HG03159 (cell line): ENCODE measurements around the gene ADGRV1.
A peak's percentile ranks its signal among the peaks of the same experiment; 100 is the strongest.
"Not testable (repeated sequence)": the region's sequence is repeated elsewhere in the genome, so short reads cannot be mapped to it uniquely, and the experiment has no call there.

ENCODE experiments used
- ATAC-seq: cut with Tn5 transposase; IDR thresholded peaks from one replicate; pipeline ENCODE4 v1.9.1; 2021; ENCODE audit warnings: mild to moderate bottlenecking, moderate library complexity; ENCODE audit not compliant: unreplicated experiment

The ADGRV1 gene

GRCh38 chr5:91042936-91043255, 484.3 kb downstream of the ADGRV1 start:
- no peak for ATAC-seq

- ATAC-seq, result no peak
These were observed 489.5 kb downstream of the ADGRV1 start for GRCh38 chr5:91048073-91048472.

- ATAC-seq, result no peak
These were observed 490.5 kb downstream of the ADGRV1 start for GRCh38 chr5:91049112-91049511.

GRCh38 chr5:91049800-91050199, 491.2 kb downstream of the ADGRV1 start:
- ATAC-seq, result no peak

GRCh38 chr5:91052411-91052810, 493.8 kb downstream of the ADGRV1 start:
- ATAC-seq, result not testable (repeated sequence)

- ATAC-seq, result no peak
These were observed 494.6 kb downstream of the ADGRV1 start for GRCh38 chr5:91052977-91053740.

GRCh38 chr5:91053741-91054025, 495.1 kb downstream of the ADGRV1 start:
- no peak for ATAC-seq

- ATAC-seq, result no peak
These were observed 499.6 kb downstream of the ADGRV1 start for GRCh38 chr5:91058155-91058554.

GRCh38 chr5:91058575-91058974, 500.0 kb downstream of the ADGRV1 start:
- ATAC-seq, result no peak

- ATAC-seq, result peak; percentile 85
These were observed 500.8 kb downstream of the ADGRV1 start for GRCh38 chr5:91059409-91059808.

GRCh38 chr5:91061094-91061493, 502.5 kb downstream of the ADGRV1 start:
- no peak for ATAC-seq

- peak; percentile 45 for ATAC-seq
These were observed 503.5 kb downstream of the ADGRV1 start for GRCh38 chr5:91061946-91062562.

- ATAC-seq, result not testable (repeated sequence)
These were observed 504.6 kb downstream of the ADGRV1 start for GRCh38 chr5:91063098-91063690.

- ATAC-seq, result no peak
These were observed 506.9 kb downstream of the ADGRV1 start for GRCh38 chr5:91065496-91065895.

- no peak for ATAC-seq
These were observed 510.8 kb downstream of the ADGRV1 start for GRCh38 chr5:91069364-91069763.

- ATAC-seq, result no peak
These were observed 512.4 kb downstream of the ADGRV1 start for GRCh38 chr5:91070761-91071550.

- no peak for ATAC-seq
These were observed 514.3 kb downstream of the ADGRV1 start for GRCh38 chr5:91072881-91073280.

- peak; percentile 70 for ATAC-seq
These were observed 516.0 kb downstream of the ADGRV1 start for GRCh38 chr5:91074615-91075014.

- ATAC-seq, result no peak
These were observed 517.5 kb downstream of the ADGRV1 start for GRCh38 chr5:91076138-91076537.

GRCh38 chr5:91077623-91078022, 519.0 kb downstream of the ADGRV1 start:
- no peak for ATAC-seq

GRCh38 chr5:91079037-91079436, 520.4 kb downstream of the ADGRV1 start:
- ATAC-seq, result no peak

GRCh38 chr5:91089758-91090157, 531.2 kb downstream of the ADGRV1 start:
- ATAC-seq, result no peak
